Skeletal muscle satellite cell (primary cell): ENCODE measurements around the gene TMOD4.
"Not testable (repeated sequence)": the region's sequence is repeated elsewhere in the genome, so short reads cannot be mapped to it uniquely, and the experiment has no call there.

Experiments used
- H3K27me3 ChIP-seq: 2 replicates; pipeline ENCODE4 v1.7.0; 2013; ENCODE audit warnings: low read length; ENCODE audit not compliant: control insufficient read depth, insufficient read depth
- H3K36me3 ChIP-seq: 2 replicates; pipeline ENCODE4 v1.7.0; 2013; ENCODE audit warnings: mild to moderate bottlenecking, control low read depth, low read length; ENCODE audit not compliant: insufficient read depth
- H3K4me1 ChIP-seq: 2 replicates; pipeline ENCODE4 v1.7.0; 2013; ENCODE audit warnings: low read length; ENCODE audit not compliant: control insufficient read depth, insufficient read depth
- H3K4me2 ChIP-seq: 2 replicates; pipeline ENCODE4 v1.7.0; 2013; ENCODE audit warnings: mild to moderate bottlenecking, low read length
- H3K4me3 ChIP-seq: 2 replicates; pipeline ENCODE4 v1.7.0; 2013; ENCODE audit warnings: low read length
- H3K9ac ChIP-seq: 2 replicates; pipeline ENCODE4 v1.7.0; 2013; ENCODE audit warnings: mild to moderate bottlenecking, low read depth, low read length, moderate library complexity
- H3K9me3 ChIP-seq: replicated peaks from 2 replicates; pipeline ENCODE4 v1.7.0; 2013; ENCODE audit warnings: mild to moderate bottlenecking, control low read depth, low read length

Gene TMOD4

DNA sequence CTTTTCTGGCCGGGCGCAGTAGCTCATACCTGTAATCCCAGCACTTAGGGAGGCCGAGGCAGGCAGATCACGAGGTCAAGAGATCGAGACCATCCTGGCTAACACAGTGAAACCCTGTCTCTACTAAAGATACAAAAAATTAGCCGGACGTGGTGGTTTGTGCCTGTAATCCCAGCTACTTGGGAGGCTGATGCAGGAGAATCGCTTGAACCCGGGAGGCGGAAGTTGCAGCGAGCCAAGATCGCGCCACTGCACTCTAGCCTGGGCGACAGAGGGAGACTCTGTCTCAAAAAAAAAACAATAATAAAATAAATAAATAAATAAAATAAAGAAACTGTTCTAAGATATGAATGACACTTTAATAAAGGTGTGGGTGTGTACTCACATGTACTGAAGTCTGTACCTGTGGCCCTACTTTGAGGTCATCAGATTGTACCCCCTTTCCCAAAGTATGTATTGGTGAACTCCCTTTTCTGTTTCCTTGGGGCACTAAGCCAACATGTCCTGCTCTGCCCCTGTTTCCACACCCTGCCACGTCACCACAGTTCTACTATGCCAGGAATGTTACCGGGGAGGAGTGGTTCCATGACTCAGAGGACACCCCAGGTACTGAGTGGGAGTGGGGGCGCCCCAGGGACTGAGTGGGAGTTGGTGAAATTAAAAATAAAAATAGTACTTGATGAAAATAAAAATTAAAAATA, 19.3 kb upstream of the TMOD4 start:
- Histone ChIP-seq H3K4me1 (peaks cover 24% of the 10 kb centered on the region), H3K9ac (peak overlapping the region; percentile 77), H3K4me2 (peak overlapping the region; percentile 51)
- not testable (repeated sequence) for H3K9me3 ChIP-seq, H3K36me3 ChIP-seq, H3K4me3 ChIP-seq, H3K27me3 ChIP-seq

DNA sequence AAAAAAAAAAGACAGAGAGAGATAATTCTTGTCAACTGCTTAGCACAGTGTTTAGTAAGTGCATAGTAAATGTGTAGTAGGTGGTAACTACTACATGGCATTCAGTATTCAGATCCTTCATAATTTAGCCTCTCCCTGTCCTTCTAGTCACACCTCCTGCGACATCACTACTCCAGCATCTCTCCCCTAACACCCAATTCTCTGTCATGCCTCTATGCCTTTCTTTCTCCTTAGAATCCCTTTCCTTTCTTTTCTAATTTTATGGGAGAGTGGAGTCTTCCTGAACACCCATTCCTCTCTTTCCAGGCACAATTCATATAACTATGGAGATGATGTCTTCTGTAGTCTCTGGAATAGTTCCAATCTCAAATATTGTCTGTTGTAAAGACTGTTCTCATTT, 18.1 kb upstream of the TMOD4 start:
- Histone ChIP-seq H3K4me2 (no peak overlapping the region), H3K9me3 (no peaks in the 10 kb centered on the region), H3K36me3 (no peaks in the 10 kb centered on the region), H3K27me3 (no peaks in the 10 kb centered on the region), H3K4me1 (peaks cover 30% of the 10 kb centered on the region), H3K4me3 (no peak overlapping the region), H3K9ac (no peak overlapping the region)

DNA sequence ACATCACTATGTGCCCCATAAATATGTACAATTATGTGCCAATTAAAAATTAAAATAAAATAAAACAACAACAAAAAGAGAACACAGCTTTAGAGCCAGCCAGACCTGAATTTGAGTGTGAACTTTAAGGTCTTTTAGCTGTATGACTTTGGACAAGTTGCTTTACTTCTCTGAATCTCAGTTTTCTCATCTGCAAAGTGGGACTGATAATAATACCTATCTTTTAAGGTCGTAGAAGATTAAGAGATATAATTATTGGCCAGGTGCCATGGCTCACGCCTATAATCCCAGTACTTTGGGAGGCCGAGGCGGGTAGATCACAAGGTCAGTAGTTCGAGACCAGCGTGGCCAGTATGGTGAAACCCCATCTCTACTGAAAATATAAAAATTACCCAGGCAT, 17.5 kb upstream of the TMOD4 start:
- Histone ChIP-seq H3K9ac (no peak overlapping the region), H3K27me3 (no peaks in the 10 kb centered on the region), H3K4me3 (no peak overlapping the region), H3K4me1 (peaks cover 35% of the 10 kb centered on the region), H3K9me3 (no peaks in the 10 kb centered on the region), H3K4me2 (no peak overlapping the region), H3K36me3 (no peaks in the 10 kb centered on the region)

DNA sequence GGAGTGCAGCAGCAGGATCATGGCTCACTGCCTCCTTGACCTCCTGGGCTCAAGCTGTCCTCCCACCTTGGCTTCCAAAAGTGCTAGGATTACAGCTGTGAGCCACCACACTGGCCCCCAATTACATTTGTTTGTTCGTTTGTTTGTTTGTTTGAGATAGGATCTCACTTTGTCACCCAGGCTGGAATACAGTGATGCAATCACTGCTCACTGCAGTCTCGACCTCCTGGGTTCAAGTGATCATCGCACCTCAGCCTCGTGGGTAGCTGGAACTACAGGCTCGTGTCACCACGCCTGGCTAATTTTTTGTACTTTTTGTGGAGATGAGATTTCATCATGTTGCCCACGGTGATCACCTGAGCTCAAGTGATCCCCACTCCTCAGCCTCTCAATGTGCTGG, 16.3 kb upstream of the TMOD4 start:
- Histone ChIP-seq H3K4me3 (no peak overlapping the region), H3K4me1 (peaks cover 31% of the 10 kb centered on the region), H3K9ac (no peak overlapping the region), H3K9me3 (no peaks in the 10 kb centered on the region), H3K27me3 (no peaks in the 10 kb centered on the region), H3K36me3 (no peaks in the 10 kb centered on the region), H3K4me2 (no peak overlapping the region)

GRCh38 chr1:151189637-151190445, 14.1 kb upstream of the TMOD4 start, which contains the start of gene VPS72:
Gene VPS72 (minus strand): TSS chr1:151190197. CDS start chr1:151190121, 76 bp downstream.
- Histone ChIP-seq H3K9me3 (no peaks in the 10 kb centered on the region), H3K36me3 (peaks cover 12% of the 10 kb centered on the region), H3K27me3 (no peaks in the 10 kb centered on the region), H3K4me1 (peaks cover 24% of the 10 kb centered on the region), H3K9ac (peak within 1 kb of the TSS; percentile 94), H3K4me3 (peak within 1 kb of the TSS; percentile 88), H3K4me2 (peak within 1 kb of the TSS; percentile 93)

- H3K4me3 ChIP-seq, result peak overlapping the region; percentile 88
- peak overlapping the region; percentile 94 for H3K9ac ChIP-seq
Measured at GRCh38 chr1:151188667-151189066, 12.9 kb upstream of the TMOD4 start.

GRCh38 chr1:151187205-151187604, 11.4 kb upstream of the TMOD4 start:
- no peaks in the 10 kb centered on the region for H3K27me3 ChIP-seq
- H3K36me3 ChIP-seq, result peaks cover 32% of the 10 kb centered on the region
- no peak overlapping the region for H3K4me2 ChIP-seq
- peaks cover 14% of the 10 kb centered on the region for H3K4me1 ChIP-seq
- no peak overlapping the region for H3K9ac ChIP-seq
- no peak overlapping the region for H3K4me3 ChIP-seq
- H3K9me3 ChIP-seq, result no peaks in the 10 kb centered on the region

More at GRCh38 chr1:151188667-151189066, 12.9 kb upstream of the TMOD4 start:
- Histone ChIP-seq H3K36me3 (peaks cover 22% of the 10 kb centered on the region), H3K4me1 (peaks cover 14% of the 10 kb centered on the region), H3K4me2 (peak overlapping the region; percentile 93)
- H3K27me3 ChIP-seq, H3K9me3 ChIP-seq: not testable (repeated sequence)

- Histone ChIP-seq H3K9ac (no peak overlapping the region), H3K4me2 (no peak overlapping the region), H3K4me1 (peaks cover 12% of the 10 kb centered on the region), H3K9me3 (no peaks in the 10 kb centered on the region), H3K36me3 (peaks cover 42% of the 10 kb centered on the region), H3K4me3 (no peak overlapping the region), H3K27me3 (no peaks in the 10 kb centered on the region)
Measured at GRCh38 chr1:151184211-151184610, 8.4 kb upstream of the TMOD4 start.

- no peaks in the 10 kb centered on the region for H3K4me1 ChIP-seq
- H3K36me3 ChIP-seq, result peaks cover 39% of the 10 kb centered on the region
- no peak overlapping the region for H3K9ac ChIP-seq
- no peak overlapping the region for H3K4me3 ChIP-seq
- H3K9me3 ChIP-seq, result no peaks in the 10 kb centered on the region
- H3K27me3 ChIP-seq, result no peaks in the 10 kb centered on the region
- no peak overlapping the region for H3K4me2 ChIP-seq
Measured at GRCh38 chr1:151176514-151177045, 799 bp upstream of the TMOD4 start.

DNA sequence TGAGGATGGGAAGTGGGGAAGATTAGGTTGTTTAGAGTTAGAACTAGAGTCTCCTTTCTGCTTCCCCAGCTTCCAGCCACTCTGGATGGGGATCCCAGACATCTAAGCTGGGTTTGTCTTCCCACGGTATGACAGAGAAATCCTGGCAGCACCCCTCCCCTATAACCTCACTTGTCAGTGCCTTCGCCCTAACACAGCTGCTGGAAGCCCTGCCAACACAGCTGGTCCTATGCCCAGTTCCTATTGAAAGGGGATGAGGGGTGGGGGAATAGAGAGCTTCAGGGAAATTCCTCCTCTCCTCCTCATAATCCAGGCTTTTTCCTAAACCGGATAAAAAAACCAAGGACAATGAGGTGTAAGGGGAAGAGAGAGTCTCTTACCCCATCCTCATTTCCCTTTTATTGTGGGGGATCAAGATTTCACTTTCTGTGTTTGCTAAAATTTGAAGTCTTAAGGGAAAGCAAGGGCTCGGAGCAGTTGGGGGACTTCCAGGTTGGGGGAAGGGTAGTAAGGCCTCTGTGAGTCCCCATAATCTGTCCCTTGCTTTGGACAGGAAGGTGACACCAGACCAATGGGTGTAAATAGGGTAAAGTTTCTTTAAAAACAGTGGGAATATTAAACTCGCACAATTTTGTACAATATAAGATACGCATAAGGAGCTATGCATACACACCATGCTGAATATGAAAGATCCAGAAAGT, 590 bp downstream of the TMOD4 start:
- Histone ChIP-seq H3K36me3 (peaks cover 41% of the 10 kb centered on the region), H3K4me3 (no peak overlapping the region), H3K4me1 (no peaks in the 10 kb centered on the region), H3K9ac (no peak overlapping the region), H3K4me2 (no peak overlapping the region), H3K27me3 (no peaks in the 10 kb centered on the region), H3K9me3 (no peaks in the 10 kb centered on the region)

DNA sequence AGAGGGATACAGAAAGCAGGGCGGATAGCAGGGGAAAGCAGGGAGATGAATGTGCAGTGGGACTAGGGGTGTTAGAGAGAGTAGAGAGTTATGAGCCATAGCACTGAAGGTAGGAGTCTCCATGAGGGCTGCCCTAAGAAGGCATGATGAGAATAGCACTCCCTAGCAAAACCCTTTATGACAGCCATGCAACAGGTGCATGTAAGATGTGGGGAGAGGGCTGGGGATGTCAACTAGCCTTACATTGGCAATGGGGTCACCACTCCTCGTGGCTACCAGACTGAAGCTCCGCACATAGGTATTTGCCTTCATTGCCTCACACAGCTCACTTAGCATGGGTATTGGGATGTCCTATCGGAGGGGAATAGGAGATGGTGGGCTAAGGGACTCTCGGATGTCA, 4.6 kb downstream of the TMOD4 start:
- Histone ChIP-seq H3K9me3 (no peaks in the 10 kb centered on the region), H3K27me3 (no peaks in the 10 kb centered on the region), H3K4me2 (no peak overlapping the region), H3K4me3 (no peak overlapping the region), H3K4me1 (peaks cover 10% of the 10 kb centered on the region), H3K9ac (no peak overlapping the region), H3K36me3 (peaks cover 43% of the 10 kb centered on the region)
